ENCODE data around the gene ADAMTSL3. TPM values are rescaled to one million over a fixed set of nuclear protein-coding genes. Genes with fewer than 3 reads are reported as not detected.

ADAMTSL3 gene
- total RNA-seq, 1 donor from 2014 or later, result 0.41 TPM

- no peak overlapping the region for H3K4me2 ChIP-seq
- DNase-seq (ENCODE audit: low spot score), result no peak
- no peaks in the 10 kb centered on the region for H3K4me1 ChIP-seq
- TF ChIP-seq CTCF (IDR thresholded peaks at IDR 0.05), result no peak
- no peak for TF ChIP-seq EZH2phosphoT487 (IDR thresholded peaks at IDR 0.05)
- H3K27me3 ChIP-seq, result no peaks in the 10 kb centered on the region
- no peaks in the 10 kb centered on the region for H3K9me3 ChIP-seq (ENCODE audit: low read depth)
- H3K27ac ChIP-seq, result no peak overlapping the region
- H3K4me3 Mint-ChIP-seq, result no peak overlapping the region
- no peaks in the 10 kb centered on the region for H3K9me3 Mint-ChIP-seq
- H3K4me1 Mint-ChIP-seq, result no peaks in the 10 kb centered on the region
- H3K36me3 ChIP-seq, result no peaks in the 10 kb centered on the region
- H3K4me3 ChIP-seq, result no peak overlapping the region
- no peaks in the 10 kb centered on the region for H3F3A ChIP-seq (ENCODE audit: low read depth)
- no peaks in the 10 kb centered on the region for H3K27me3 Mint-ChIP-seq (ENCODE audit: insufficient read depth, low read depth)
- no peaks in the 10 kb centered on the region for H4K20me1 ChIP-seq (ENCODE audit: low read depth)
- H3K36me3 Mint-ChIP-seq, result no peaks in the 10 kb centered on the region
- no peak overlapping the region for H3K9ac ChIP-seq
- H3K79me2 ChIP-seq (ENCODE audit: low read depth), result no peaks in the 10 kb centered on the region
- no peak overlapping the region for H3K27ac Mint-ChIP-seq
- peak overlapping the region; percentile 0 for H2AFZ ChIP-seq (replicated peaks)
Measured at GRCh38 chr15:83764201-83764838, 110.4 kb downstream of the ADAMTSL3 start.

- Histone ChIP-seq H3F3A (ENCODE audit: low read depth) (no peaks in the 10 kb centered on the region), H3K4me2 (no peak overlapping the region), H3K36me3 (no peaks in the 10 kb centered on the region), H3K9ac (no peak overlapping the region), H3K27ac (no peak overlapping the region), H3K27me3 (no peaks in the 10 kb centered on the region), H3K4me3 (no peak overlapping the region), H4K20me1 (ENCODE audit: low read depth) (no peaks in the 10 kb centered on the region), H3K4me1 (no peaks in the 10 kb centered on the region), H3K9me3 (ENCODE audit: low read depth) (no peaks in the 10 kb centered on the region), H2AFZ (replicated peaks) (no peak overlapping the region), H3K79me2 (ENCODE audit: low read depth) (no peaks in the 10 kb centered on the region)
- H3K4me1 Mint-ChIP-seq, result no peaks in the 10 kb centered on the region
- TF ChIP-seq CTCF (IDR thresholded peaks at IDR 0.05) (no peak), EZH2phosphoT487 (IDR thresholded peaks at IDR 0.05) (no peak), EZH2 (IDR thresholded peaks at IDR 0.05) (no peak)
- no peaks in the 10 kb centered on the region for H3K36me3 Mint-ChIP-seq
- no peak overlapping the region for H3K4me3 Mint-ChIP-seq
- H3K9me3 Mint-ChIP-seq, result no peaks in the 10 kb centered on the region
- no peak overlapping the region for H3K27ac Mint-ChIP-seq
- DNase-seq (ENCODE audit: low spot score), result no peak
- no peaks in the 10 kb centered on the region for H3K27me3 Mint-ChIP-seq (ENCODE audit: insufficient read depth, low read depth)
Measured at GRCh38 chr15:83766339-83766738, 112.4 kb downstream of the ADAMTSL3 start.

- no peak overlapping the region for H3K27ac Mint-ChIP-seq
- no peaks in the 10 kb centered on the region for H3K4me1 ChIP-seq
Measured at GRCh38 chr15:83767741-83768140, 113.8 kb downstream of the ADAMTSL3 start.

More at GRCh38 chr15:83767741-83768140, 113.8 kb downstream of the ADAMTSL3 start:
- no peaks in the 10 kb centered on the region for H4K20me1 ChIP-seq (ENCODE audit: low read depth)
- H3K79me2 ChIP-seq (ENCODE audit: low read depth), result no peaks in the 10 kb centered on the region
- no peak overlapping the region for H3K9ac ChIP-seq
- no peak for DNase-seq (ENCODE audit: low spot score)
- no peak overlapping the region for H3K4me2 ChIP-seq
- no peaks in the 10 kb centered on the region for H3K36me3 ChIP-seq
- Mint-ChIP-seq H3K4me3 (no peak overlapping the region), H3K36me3 (no peaks in the 10 kb centered on the region), H3K9me3 (no peaks in the 10 kb centered on the region), H3K4me1 (no peaks in the 10 kb centered on the region), H3K27me3 (ENCODE audit: insufficient read depth, low read depth) (no peaks in the 10 kb centered on the region)
- H3K9me3 ChIP-seq (ENCODE audit: low read depth), result no peaks in the 10 kb centered on the region
- no peak overlapping the region for H2AFZ ChIP-seq (replicated peaks)
- no peak overlapping the region for H3K4me3 ChIP-seq
- no peak for TF ChIP-seq EZH2phosphoT487 (IDR thresholded peaks at IDR 0.05)
- TF ChIP-seq EZH2 (IDR thresholded peaks at IDR 0.05), result no peak
- TF ChIP-seq CTCF (IDR thresholded peaks at IDR 0.05), result no peak
- H3K27me3 ChIP-seq, result no peaks in the 10 kb centered on the region
- H3K27ac ChIP-seq, result no peak overlapping the region
- no peaks in the 10 kb centered on the region for H3F3A ChIP-seq (ENCODE audit: low read depth)
